Liver (tissue), 9 donors: ENCODE results near the gene SWSAP1. TPM values are rescaled to one million over a fixed set of nuclear protein-coding genes. Genes with fewer than 3 reads are reported as not detected.

Source experiments
- DNase-seq: peaks from one replicate; pipeline ENCODE4 v3.0.0-alpha.2; 2017; ENCODE audit warnings: low spot score
- H3K27ac ChIP-seq, 2 donors: one replicate each; pipeline ENCODE4 v1.7.0; 2013; ENCODE audit warnings: inconsistent platforms in 2 of 2, low read length in 2 of 2, control low read depth in 1 of 2, low read depth in 1 of 2, mild to moderate bottlenecking in 1 of 2
- H3K27me3 ChIP-seq, 4 donors: one replicate each; pipeline versions ENCODE4 v1.6.1 to v1.7.0; 2013; ENCODE audit warnings: low read length in 3 of 4, inconsistent platforms in 1 of 4, mild to moderate bottlenecking in 1 of 4, moderate library complexity in 1 of 4; ENCODE audit not compliant: control insufficient read depth in 4 of 4, insufficient read depth in 4 of 4
- H3K36me3 ChIP-seq, 4 donors: one replicate each; pipeline versions ENCODE4 v1.6.1 to v1.7.0; 2013; ENCODE audit warnings: low read length in 3 of 4, mild to moderate bottlenecking in 3 of 4, low read depth in 1 of 4, moderate library complexity in 1 of 4; ENCODE audit not compliant: control insufficient read depth in 4 of 4, insufficient read depth in 3 of 4
- H3K4me1 ChIP-seq, 4 donors: one replicate each; pipeline versions ENCODE4 v1.6.1 to v1.7.0; 2013; ENCODE audit warnings: low read length in 3 of 4, mild to moderate bottlenecking in 3 of 4, moderate library complexity in 1 of 4; ENCODE audit not compliant: control insufficient read depth in 4 of 4, insufficient read depth in 4 of 4
- H3K4me3 ChIP-seq, 3 donors: one replicate each; pipeline versions ENCODE4 v1.6.1 to v1.7.0; 2013; ENCODE audit warnings: low read length in 3 of 3, control low read depth in 1 of 3, low read depth in 1 of 3, mild to moderate bottlenecking in 1 of 3
- H3K9ac ChIP-seq, 2 donors: one replicate each; pipeline ENCODE4 v1.7.0; 2013; ENCODE audit warnings: low read length in 2 of 2, mild to moderate bottlenecking in 2 of 2, moderate library complexity in 2 of 2, control low read depth in 1 of 2, low read depth in 1 of 2
- H3K9me3 ChIP-seq, 4 donors: one replicate each; pipeline versions ENCODE4 v1.6.1 to v1.7.0; 2013; ENCODE audit warnings: low read length in 3 of 4; ENCODE audit not compliant: control insufficient read depth in 4 of 4
- ATF3 ChIP-seq: IDR thresholded peaks from 2 replicates; pipeline ENCODE4 v1.6.1; 2016; ENCODE audit warnings: antibody characterized with exemption
- CTCF ChIP-seq: fragments of 150-350 bp; IDR thresholded peaks from 2 replicates; pipeline ENCODE4 v1.5.1; 2017; ENCODE audit warnings: improper control_type of control experiment, low read depth, low read length; ENCODE audit not compliant: missing input control
- EGR1 ChIP-seq, 2 donors: IDR thresholded peaks; 2 replicates each; pipeline ENCODE4 v1.6.1; 2016 to 2018; ENCODE audit warnings: antibody characterized with exemption in 2 of 2, low read depth in 2 of 2
- FOXA1 ChIP-seq: IDR thresholded peaks from 2 replicates; pipeline ENCODE4 v1.6.1; 2016; ENCODE audit warnings: antibody characterized with exemption
- GABPA ChIP-seq, 2 donors: IDR thresholded peaks in 1 of 2; conservative IDR thresholded peaks in 1 of 2; 2 replicates each; pipeline ENCODE4 v1.6.1; 2016; ENCODE audit warnings: antibody characterized with exemption in 2 of 2, mild to moderate bottlenecking in 1 of 2, moderate library complexity in 1 of 2
- HNF4A ChIP-seq, 2 donors: conservative IDR thresholded peaks; 2 replicates each; pipeline ENCODE4 v1.6.1; 2016; ENCODE audit warnings: antibody characterized with exemption in 2 of 2, mild to moderate bottlenecking in 2 of 2
- HNF4G ChIP-seq: IDR thresholded peaks from 2 replicates; pipeline ENCODE4 v1.6.1; 2016; ENCODE audit warnings: antibody characterized with exemption
- JUND ChIP-seq, 2 donors: IDR thresholded peaks; 2 replicates each; pipeline ENCODE4 v1.6.1; 2016; ENCODE audit warnings: antibody characterized with exemption in 2 of 2
- MAX ChIP-seq: IDR thresholded peaks from 2 replicates; pipeline ENCODE4 v1.6.1; 2016; ENCODE audit warnings: antibody characterized with exemption
- NR2F2 ChIP-seq: IDR thresholded peaks from 2 replicates; pipeline ENCODE4 v1.6.1; 2016; ENCODE audit warnings: antibody characterized with exemption
- RAD21 ChIP-seq, 2 donors: IDR thresholded peaks; 2 replicates each; pipeline ENCODE4 v1.6.1; 2016; ENCODE audit warnings: antibody characterized with exemption in 2 of 2, mild to moderate bottlenecking in 2 of 2
- RXRA ChIP-seq, 2 donors: IDR thresholded peaks; 2 replicates each; pipeline ENCODE4 v1.6.1; 2017 to 2018; ENCODE audit warnings: antibody characterized with exemption in 2 of 2, mild to moderate bottlenecking in 1 of 2
- SP1 ChIP-seq: IDR thresholded peaks from 2 replicates; pipeline ENCODE4 v1.6.1; 2018; ENCODE audit warnings: antibody characterized with exemption, mild to moderate bottlenecking
- TAF1 ChIP-seq: conservative IDR thresholded peaks from 2 replicates; pipeline ENCODE4 v1.6.1; 2016; ENCODE audit warnings: antibody characterized with exemption, mild to moderate bottlenecking
- YY1 ChIP-seq: IDR thresholded peaks from 2 replicates; pipeline ENCODE4 v1.6.1; 2016; ENCODE audit warnings: antibody characterized with exemption, mild to moderate bottlenecking
- ZBTB33 ChIP-seq: IDR thresholded peaks from 2 replicates; pipeline ENCODE4 v1.6.1; 2016; ENCODE audit warnings: antibody characterized with exemption
- WGBS: extraction: QIAGEN DNeasy Blood & Tissue Kit; methylation state at CpG from one replicate; pipeline ENCODE4 v1.1.7; 2013; 5-methylcytosine and 5-hydroxymethylcytosine counted together
- polyA plus RNA-seq, 2 donors: library from polyadenylated mRNA; stranded (reverse) in 1 of 2; unstranded in 1 of 2; fragments of 200-250 nt in 1 of 2; fragments of >200 nt in 1 of 2; fragmentation: Nextera tagmentation in 1 of 2; extraction: Ambion mirVana in 1 of 2; gene quantifications; one replicate each; pipeline versions ENCODE4 v1.2.1 to v1.2.3, GENCODE V29; 2013 to 2015
- total RNA-seq, 2 donors: library from RNA; depleted of rRNA; stranded (reverse); fragments of >200 nt; gene quantifications; one replicate each; pipeline ENCODE4 v1.2.3, GENCODE V29; 2014
- donor health status: healthy.
- donor health status: healthy.
- donor health status: healthy.
- donor health status: healthy.
- donor health status: healthy.

SWSAP1 gene
- total and polyA plus RNA-seq, 4 donors = 0.98 to 6.4 (median 1.7) TPM

- Histone ChIP-seq H3K9me3 (no peaks in the 10 kb centered on the region), H3K27me3 (no peaks in the 10 kb centered on the region), H3K27ac (no peak within 1 kb of the TSS), H3K4me1 (peaks cover 0 to 9% (median 2%) of the 10 kb centered on the region in 4 donors), H3K9ac (no peak within 1 kb of the TSS), H3K36me3 (no peaks in the 10 kb centered on the region), H3K4me3 (peak within 1 kb of the TSS in 2 of 3 donors; percentile 48 to 73)
- TF ChIP-seq SP1 = peak; percentile 46
- no peak for TF ChIP-seq HNF4A (conservative IDR thresholded peaks at IDR 0.05)
- 9% methylated on average over 62 of the region's 62 CpGs for WGBS
- DNase-seq = peak; percentile 85
Observed at GRCh38 chr19:11355160-11356073, 19.0 kb upstream of the SWSAP1 start, which contains the start of gene PLPPR2. Gene PLPPR2, plus strand, starts transcription at chr19:11355432. Its CDS starts 2,242 bp downstream, at chr19:11357674.

GRCh38 chr19:11356074-11356397 lies 18.4 kb upstream of the SWSAP1 start:
- TF ChIP-seq FOXA1 (no peak), JUND (IDR thresholded peaks at IDR 0.05) (no peak), EGR1 (IDR thresholded peaks at IDR 0.05; ENCODE audit: low read depth in 2 of 2) (no peak), CTCF (no peak), HNF4G (no peak), RAD21 (IDR thresholded peaks at IDR 0.05) (no peak), TAF1 (no peak), YY1 (no peak), RXRA (IDR thresholded peaks at IDR 0.05) (no peak), GABPA (IDR thresholded peaks at IDR 0.05 in 1 of 2, conservative IDR thresholded peaks at IDR 0.05 in 1 of 2) (no peak)
- Histone ChIP-seq H3K27me3 (no peaks in the 10 kb centered on the region), H3K9ac (no peak overlapping the region), H3K27ac (no peak overlapping the region), H3K4me3 (peak overlapping the region in 2 of 3 donors; percentile 48 to 73), H3K9me3 (no peaks in the 10 kb centered on the region), H3K4me1 (peaks cover 0 to 12% (median 4%) of the 10 kb centered on the region in 4 donors), H3K36me3 (no peaks in the 10 kb centered on the region)
- DNase-seq = no peak
- 90% methylated on average over 6 of the region's 6 CpGs for WGBS

- Histone ChIP-seq H3K4me1 (peaks cover 0 to 18% (median 6%) of the 10 kb centered on the region in 4 donors), H3K27ac (no peak overlapping the region), H3K9ac (no peak overlapping the region), H3K27me3 (no peaks in the 10 kb centered on the region), H3K9me3 (no peaks in the 10 kb centered on the region), H3K4me3 (no peak overlapping the region), H3K36me3 (no peaks in the 10 kb centered on the region)
- 89% methylated on average over 11 of the region's 11 CpGs for WGBS
- TF ChIP-seq YY1 = no peak
- TF ChIP-seq ZBTB33 = no peak
- no peak for TF ChIP-seq MAX
- TF ChIP-seq ATF3 = no peak
- no peak for TF ChIP-seq RXRA (IDR thresholded peaks at IDR 0.05)
- TF ChIP-seq CTCF = no peak
- TF ChIP-seq HNF4G = no peak
- no peak for TF ChIP-seq TAF1
- no peak for TF ChIP-seq SP1
- TF ChIP-seq RAD21 (IDR thresholded peaks at IDR 0.05) = no peak
- no peak for TF ChIP-seq NR2F2
- no peak for TF ChIP-seq GABPA (IDR thresholded peaks at IDR 0.05 in 1 of 2, conservative IDR thresholded peaks at IDR 0.05 in 1 of 2)
- no peak for TF ChIP-seq JUND (IDR thresholded peaks at IDR 0.05)
- no peak for TF ChIP-seq HNF4A (conservative IDR thresholded peaks at IDR 0.05)
- TF ChIP-seq FOXA1 = no peak
- DNase-seq = no peak
Observed at GRCh38 chr19:11356676-11357550, 17.6 kb upstream of the SWSAP1 start.
